Right lobe of liver (tissue), 4 donors: ENCODE measurements around the gene METTL16.

Source experiments
- POLR2A ChIP-seq: fragments of 450-650 bp; IDR thresholded peaks from one replicate; pipeline ENCODE4 v1.6.1; 2017; ENCODE audit warnings: antibody characterized with exemption, mild to moderate bottlenecking
- TF ChIP-seq, protein P1 (sequence below), 4 donors: fragments of 200-600 bp in 3 of 4; fragments of 450-650 bp in 1 of 4; IDR thresholded peaks; one replicate each; pipeline versions ENCODE4 v1.5.1 to v1.8.0; 2016 to 2022; ENCODE audit warnings: antibody characterized with exemption in 4 of 4, mild to moderate bottlenecking in 2 of 4
- donor health status: DM: no; HTN: no; CAD: no.
- donor health status: DM: no; HTN: no; CAD: no.
- donor health status: DM: no; HTN: yes; CAD: no.

DNA sequence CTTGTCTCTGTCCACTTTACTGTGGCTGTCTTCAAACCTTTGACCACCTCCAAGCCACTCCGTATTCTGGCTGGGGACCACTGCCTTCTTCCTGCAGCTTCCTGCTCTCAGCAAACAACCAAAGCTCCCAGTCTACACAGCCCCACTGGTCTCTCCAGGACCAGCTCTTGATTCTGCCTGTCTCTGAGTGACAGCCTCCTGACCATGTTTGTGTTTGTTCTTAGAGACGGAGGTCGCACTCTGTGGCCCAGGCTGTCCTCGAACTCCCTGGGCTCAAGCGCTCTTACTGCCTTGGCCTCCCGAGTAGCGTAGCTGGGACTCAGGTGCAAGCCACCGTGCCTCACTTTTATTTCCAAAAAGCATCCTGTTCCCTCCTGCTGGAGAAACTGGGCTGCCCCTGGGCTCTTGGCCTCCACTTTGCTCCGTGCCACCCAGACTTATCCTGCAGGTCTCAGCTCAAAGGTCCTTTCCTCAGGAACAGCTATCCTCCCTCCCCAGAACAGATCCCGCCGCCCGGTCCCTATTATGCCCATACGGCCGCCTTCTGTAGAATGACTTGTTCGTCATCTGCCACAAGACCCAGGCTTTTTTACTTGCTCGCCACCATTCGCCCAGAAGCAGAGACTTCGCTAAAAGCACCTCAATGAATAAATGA is 120.0 kb downstream of the METTL16 start:
- no peak for TF ChIP-seq POLR2A
- TF ChIP-seq, protein P1, sequence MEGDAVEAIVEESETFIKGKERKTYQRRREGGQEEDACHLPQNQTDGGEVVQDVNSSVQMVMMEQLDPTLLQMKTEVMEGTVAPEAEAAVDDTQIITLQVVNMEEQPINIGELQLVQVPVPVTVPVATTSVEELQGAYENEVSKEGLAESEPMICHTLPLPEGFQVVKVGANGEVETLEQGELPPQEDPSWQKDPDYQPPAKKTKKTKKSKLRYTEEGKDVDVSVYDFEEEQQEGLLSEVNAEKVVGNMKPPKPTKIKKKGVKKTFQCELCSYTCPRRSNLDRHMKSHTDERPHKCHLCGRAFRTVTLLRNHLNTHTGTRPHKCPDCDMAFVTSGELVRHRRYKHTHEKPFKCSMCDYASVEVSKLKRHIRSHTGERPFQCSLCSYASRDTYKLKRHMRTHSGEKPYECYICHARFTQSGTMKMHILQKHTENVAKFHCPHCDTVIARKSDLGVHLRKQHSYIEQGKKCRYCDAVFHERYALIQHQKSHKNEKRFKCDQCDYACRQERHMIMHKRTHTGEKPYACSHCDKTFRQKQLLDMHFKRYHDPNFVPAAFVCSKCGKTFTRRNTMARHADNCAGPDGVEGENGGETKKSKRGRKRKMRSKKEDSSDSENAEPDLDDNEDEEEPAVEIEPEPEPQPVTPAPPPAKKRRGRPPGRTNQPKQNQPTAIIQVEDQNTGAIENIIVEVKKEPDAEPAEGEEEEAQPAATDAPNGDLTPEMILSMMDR (IDR thresholded peaks at IDR 0.05), result no peak
